ENCODE data around the gene AGTRAP.
A peak's percentile ranks its signal among the peaks of the same experiment; 100 is the strongest.

Gene AGTRAP

GRCh38 chr1:11700601-11701467, 35.1 kb upstream of the AGTRAP start (continued):
- no peak for TF ChIP-seq ZSCAN18 (tag by site-specific recombination; IDR thresholded peaks at IDR 0.05)
- TF ChIP-seq ZNF248 (tag by site-specific recombination; IDR thresholded peaks at IDR 0.05) = no peak
- no peak for TF ChIP-seq YY1 (tag by site-specific recombination; IDR thresholded peaks at IDR 0.05)
- no peak for TF ChIP-seq ZNF677 (tag by site-specific recombination; IDR thresholded peaks at IDR 0.05)
- TF ChIP-seq HOXA7 (CRISPR knock-in tag; IDR thresholded peaks at IDR 0.05; ENCODE audit: borderline replicate concordance) = no peak
- TF ChIP-seq ZFP41 (tag by site-specific recombination; IDR thresholded peaks at IDR 0.05; ENCODE audit: borderline replicate concordance) = no peak
- TF ChIP-seq KLF1 (tag by site-specific recombination; IDR thresholded peaks at IDR 0.05) = no peak
- peak; percentile 9 for TF ChIP-seq ZBTB26 (tag by site-specific recombination; optimal IDR thresholded peaks at IDR 0.05)
- TF ChIP-seq ZNF280D (tag by site-specific recombination; IDR thresholded peaks at IDR 0.05) = no peak
- TF ChIP-seq PATZ1 (tag by site-specific recombination; IDR thresholded peaks at IDR 0.05) = 0 out of 2 replicates have a peak, but pooled peaks have one; percentile 19
- no peak for TF ChIP-seq ZBTB44 (tag by site-specific recombination; IDR thresholded peaks at IDR 0.05)
- no peak for TF ChIP-seq ZNF394 (tag by site-specific recombination; IDR thresholded peaks at IDR 0.05; ENCODE audit: borderline replicate concordance)
- no peak for TF ChIP-seq RBAK (tag by site-specific recombination; IDR thresholded peaks at IDR 0.05)
- peak; percentile 37; the same call in 1 of the 2 replicates for TF ChIP-seq ZBTB17 (tag by site-specific recombination; IDR thresholded peaks at IDR 0.05)
- TF ChIP-seq ZNF660 (tag by site-specific recombination; IDR thresholded peaks at IDR 0.05) = no peak
- TF ChIP-seq MYNN (tag by site-specific recombination; IDR thresholded peaks at IDR 0.05; ENCODE audit: borderline replicate concordance) = no peak
- TF ChIP-seq ZNF221 (tag by site-specific recombination; IDR thresholded peaks at IDR 0.05; ENCODE audit: borderline replicate concordance) = no peak
- no peak for TF ChIP-seq ZNF366 (tag by site-specific recombination; conservative IDR thresholded peaks at IDR 0.05)
